ENCODE data around the gene VANGL1. TPM values are rescaled to one million over a fixed set of nuclear protein-coding genes. Genes with fewer than 3 reads are reported as not detected.

Gene VANGL1
- total RNA-seq, 1 donor from 2014 or later: 15.2 TPM

DNA sequence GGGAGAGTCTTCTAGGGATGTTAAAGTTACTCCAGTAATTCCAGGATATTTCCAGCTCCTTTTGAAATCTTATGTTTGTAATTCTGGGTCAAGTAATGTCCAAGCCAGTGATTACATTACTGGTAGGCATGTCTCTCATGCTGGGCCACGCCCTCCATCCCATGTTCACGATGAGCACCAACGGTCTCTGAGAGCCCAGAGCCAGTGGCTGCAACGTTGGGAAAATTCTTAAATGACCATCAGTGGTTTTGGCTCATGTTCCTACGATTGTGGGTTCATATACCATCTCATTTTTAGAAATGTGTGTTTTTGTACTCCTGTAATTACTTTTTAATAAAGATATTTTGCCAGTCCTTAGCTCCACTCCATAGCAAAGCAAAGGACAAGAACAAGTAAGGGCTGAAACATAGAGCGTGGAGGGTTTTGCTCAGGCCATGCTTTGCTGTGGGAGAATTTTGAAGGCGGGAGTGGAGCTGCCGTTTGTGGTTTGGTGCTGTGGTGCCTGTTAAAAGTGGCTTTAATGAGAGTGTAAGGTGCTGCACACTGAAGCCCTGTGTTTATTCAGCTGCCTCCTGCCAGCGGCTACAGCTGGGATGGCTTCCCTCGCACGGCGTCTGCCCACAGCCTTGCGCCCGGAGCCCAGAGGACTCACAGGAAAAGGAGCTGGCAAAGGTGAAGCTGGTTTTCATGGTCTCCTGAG, 28.9 kb downstream of the VANGL1 start:
- no peaks in the 10 kb centered on the region for H3K36me3 ChIP-seq (ENCODE audit: control insufficient read depth, insufficient read depth, low read length)
- no peak overlapping the region for H3K4me3 ChIP-seq (ENCODE audit: low read depth, low read length)
- no peaks in the 10 kb centered on the region for H3K27me3 ChIP-seq (ENCODE audit: control insufficient read depth, insufficient read depth, low read length)
- DNase-seq (ENCODE audit: low read depth): peak; percentile 43
- no peak for TF ChIP-seq CTCF (IDR thresholded peaks at IDR 0.05; ENCODE audit: insufficient read depth, low read length, poor library complexity, severe bottlenecking)

DNA sequence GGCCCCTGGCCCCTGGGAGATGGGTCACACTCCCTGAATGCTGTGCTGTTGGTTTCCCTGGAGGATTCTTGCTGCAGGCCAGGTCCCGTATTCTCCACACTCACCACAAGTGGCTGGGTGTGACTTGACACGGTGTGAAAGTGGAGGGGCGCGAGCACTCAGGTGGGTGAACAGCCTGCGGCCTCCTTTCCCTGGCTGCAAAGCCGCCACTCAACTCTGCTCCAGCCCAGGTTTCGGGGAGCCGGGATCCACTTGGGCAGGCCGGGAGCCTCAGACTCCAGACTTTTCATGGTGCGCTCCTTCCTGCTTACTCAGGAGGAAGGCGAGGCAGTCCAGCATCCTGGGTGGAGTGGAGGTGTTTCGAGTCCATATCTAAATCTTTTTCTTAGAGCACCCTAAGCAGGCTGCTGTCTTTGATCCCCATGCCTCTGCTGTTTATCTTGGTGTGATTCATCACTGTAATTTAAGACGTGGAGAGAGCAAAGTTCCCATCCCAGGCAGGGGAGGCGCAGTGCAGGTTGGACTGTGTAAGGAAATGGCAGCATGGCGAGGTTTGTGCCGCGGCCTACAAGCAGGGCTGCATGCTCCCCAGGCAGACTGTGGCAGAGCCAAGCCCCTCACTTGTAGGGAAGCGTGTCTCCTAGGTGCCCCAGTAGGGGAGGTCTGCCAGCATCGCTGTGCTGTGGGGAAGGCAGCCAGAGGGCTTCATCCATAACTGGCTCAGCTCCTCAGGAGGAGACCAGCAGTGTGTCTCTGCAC, 29.6 kb downstream of the VANGL1 start:
- no peaks in the 10 kb centered on the region for H3K27me3 ChIP-seq (ENCODE audit: control insufficient read depth, insufficient read depth, low read length)
- no peak overlapping the region for H3K4me3 ChIP-seq (ENCODE audit: low read depth, low read length)
- no peak for TF ChIP-seq CTCF (IDR thresholded peaks at IDR 0.05; ENCODE audit: insufficient read depth, low read length, poor library complexity, severe bottlenecking)
- no peaks in the 10 kb centered on the region for H3K36me3 ChIP-seq (ENCODE audit: control insufficient read depth, insufficient read depth, low read length)
- DNase-seq (ENCODE audit: low read depth): no peak

GRCh38 chr1:115672224-115673009, 30.6 kb downstream of the VANGL1 start:
- Histone ChIP-seq H3K36me3 (ENCODE audit: control insufficient read depth, insufficient read depth, low read length) (no peaks in the 10 kb centered on the region), H3K4me3 (ENCODE audit: low read depth, low read length) (no peak overlapping the region), H3K27me3 (ENCODE audit: control insufficient read depth, insufficient read depth, low read length) (no peaks in the 10 kb centered on the region)
- no peak for TF ChIP-seq CTCF (IDR thresholded peaks at IDR 0.05; ENCODE audit: insufficient read depth, low read length, poor library complexity, severe bottlenecking)
- no peak for DNase-seq (ENCODE audit: low read depth)

- no peak for DNase-seq (ENCODE audit: low read depth)
- H3K36me3 ChIP-seq (ENCODE audit: control insufficient read depth, insufficient read depth, low read length): no peaks in the 10 kb centered on the region
- no peaks in the 10 kb centered on the region for H3K27me3 ChIP-seq (ENCODE audit: control insufficient read depth, insufficient read depth, low read length)
- H3K4me3 ChIP-seq (ENCODE audit: low read depth, low read length): no peak overlapping the region
- no peak for TF ChIP-seq CTCF (IDR thresholded peaks at IDR 0.05; ENCODE audit: insufficient read depth, low read length, poor library complexity, severe bottlenecking)
These were observed 34.9 kb downstream of the VANGL1 start for GRCh38 chr1:115676498-115677181.

DNA sequence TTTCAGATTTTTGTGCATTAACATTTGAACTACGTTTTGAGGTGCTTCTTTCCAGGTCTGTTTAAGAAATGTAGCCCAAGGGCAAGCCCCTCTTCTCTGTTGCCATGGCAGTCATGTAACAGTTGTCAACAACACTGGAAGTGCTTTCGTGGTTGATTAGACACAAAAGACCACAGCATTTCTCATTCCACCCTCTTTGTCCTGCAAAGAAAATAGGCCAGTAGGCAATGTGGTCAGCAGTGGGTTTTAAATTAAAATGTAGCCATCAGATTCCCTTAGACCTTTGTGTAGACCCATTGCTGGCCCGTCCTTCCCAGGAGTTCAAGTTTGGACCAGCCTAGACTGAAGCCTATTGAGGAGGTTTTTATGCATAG, 35.4 kb downstream of the VANGL1 start:
- H3K27me3 ChIP-seq (ENCODE audit: control insufficient read depth, insufficient read depth, low read length): no peaks in the 10 kb centered on the region
- TF ChIP-seq CTCF (IDR thresholded peaks at IDR 0.05; ENCODE audit: insufficient read depth, low read length, poor library complexity, severe bottlenecking): no peak
- peak; percentile 71 for DNase-seq (ENCODE audit: low read depth)

More for the DNA sequence above, 35.4 kb downstream of the VANGL1 start:
- Histone ChIP-seq H3K4me3 (ENCODE audit: low read depth, low read length) (no peak overlapping the region), H3K36me3 (ENCODE audit: control insufficient read depth, insufficient read depth, low read length) (no peaks in the 10 kb centered on the region)
